HG03135 (cell line): Measurements from ENCODE around the gene H2BW1.
"Not testable (repeated sequence)": the region's sequence is repeated elsewhere in the genome, so short reads cannot be mapped to it uniquely, and the experiment has no call there.

Experiments used
- ATAC-seq: cut with Tn5 transposase; IDR thresholded peaks from one replicate; pipeline ENCODE4 v1.9.1; 2021; ENCODE audit warnings: mild to moderate bottlenecking, moderate library complexity; ENCODE audit not compliant: unreplicated experiment

The H2BW1 gene, protein sequence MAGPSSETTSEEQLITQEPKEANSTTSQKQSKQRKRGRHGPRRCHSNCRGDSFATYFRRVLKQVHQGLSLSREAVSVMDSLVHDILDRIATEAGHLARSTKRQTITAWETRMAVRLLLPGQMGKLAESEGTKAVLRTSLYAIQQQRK

DNA sequence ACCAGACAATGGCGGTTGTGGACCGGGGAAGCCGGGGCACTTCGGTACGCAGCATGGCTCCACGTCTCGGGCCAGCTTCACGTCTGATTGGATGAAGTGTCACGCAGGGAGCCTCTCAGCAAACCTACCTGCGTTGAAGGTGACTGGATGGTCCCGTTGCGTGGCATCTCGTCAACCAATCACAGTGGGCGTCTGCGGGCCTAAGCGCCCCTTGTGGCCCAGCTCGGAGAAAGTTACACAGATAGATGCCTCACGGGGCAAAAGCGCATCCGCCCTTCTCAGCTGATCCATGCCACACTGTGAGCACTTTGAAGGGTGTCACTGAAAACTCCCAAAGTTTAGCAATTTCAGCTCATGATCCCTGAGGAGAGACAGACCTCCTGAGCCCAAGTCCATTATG, at the start of gene H2BW1:
Gene H2BW1 (minus strand): TSS at position 103 of the 400 bp plus-strand sequence. CDS start 132 bp downstream, outside the sequence.
- ATAC-seq = no peak

DNA sequence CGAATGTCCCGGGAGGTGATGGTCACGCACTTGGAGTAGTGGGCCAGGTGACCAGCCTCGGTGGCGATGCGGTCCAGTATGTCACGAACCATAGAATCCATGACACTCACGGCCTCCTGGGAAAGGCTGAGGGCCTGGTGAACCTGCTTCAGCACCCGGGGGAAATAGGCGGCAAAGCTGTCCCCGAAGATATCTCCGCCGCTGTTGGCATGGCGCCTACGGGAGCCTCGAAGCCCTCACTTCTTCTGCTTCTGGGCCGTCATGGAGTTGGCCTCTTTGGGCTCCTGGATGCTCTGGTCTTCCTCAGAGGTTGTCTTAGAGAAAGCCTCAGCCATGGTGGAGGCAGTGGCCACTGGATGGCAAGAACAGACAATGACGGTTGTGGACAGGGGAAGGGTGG, 49.1 kb upstream of the H2BW1 start:
- not testable (repeated sequence) for ATAC-seq

- ATAC-seq = not testable (repeated sequence)
Observed at GRCh38 chrX:104054956-104055355, 41.4 kb upstream of the H2BW1 start.

GRCh38 chrX:104047171-104047570, 33.7 kb upstream of the H2BW1 start:
- no peak for ATAC-seq

GRCh38 chrX:104045642-104046041, 32.1 kb upstream of the H2BW1 start:
- ATAC-seq = no peak

DNA sequence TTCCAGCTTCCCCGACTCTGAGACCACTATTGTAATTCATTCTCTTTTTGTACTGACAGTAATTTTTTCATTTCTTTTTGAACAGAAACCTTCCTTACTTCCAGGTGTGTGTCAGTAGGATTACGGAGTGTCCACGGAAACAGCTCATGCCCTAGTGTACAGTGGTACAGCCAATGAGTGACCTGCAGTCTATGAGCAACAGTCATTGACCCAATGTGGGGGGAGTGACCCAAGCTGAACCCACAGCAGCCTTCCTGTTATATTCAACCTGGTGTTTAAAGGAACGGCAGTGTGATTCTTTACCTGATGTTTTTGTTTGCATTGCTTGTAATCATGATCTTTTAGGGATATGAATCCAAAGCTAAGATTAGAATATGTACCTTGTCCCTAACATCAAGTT, 27.5 kb upstream of the H2BW1 start:
- ATAC-seq = no peak

GRCh38 chrX:104039689-104040505, 26.4 kb upstream of the H2BW1 start, which contains the start of gene H2BW2:
TSS of gene H2BW2 (plus strand) at chrX:104039956. CDS start at chrX:104039995, 39 bp downstream.
- ATAC-seq = no peak

DNA sequence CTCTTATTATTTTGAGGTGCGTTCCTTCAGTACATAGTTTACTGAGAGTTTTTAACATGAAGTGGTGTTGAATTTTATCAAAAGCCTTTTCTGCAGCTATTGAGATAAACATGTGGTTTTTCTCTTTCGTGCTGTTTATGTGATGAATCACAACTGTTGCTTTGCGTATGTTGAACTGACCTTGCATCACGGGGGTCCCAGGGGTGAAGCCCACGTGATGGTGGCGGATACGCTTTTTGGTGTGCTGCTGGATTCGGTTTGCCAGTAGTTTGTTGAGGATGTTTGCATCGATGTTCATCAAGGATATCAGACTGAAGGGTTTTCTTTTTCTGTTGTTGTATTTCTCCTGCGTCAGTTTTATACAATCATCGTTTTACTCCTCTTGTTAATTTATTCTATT, 4.6 kb upstream of the H2BW1 start:
- no peak for ATAC-seq

- not testable (repeated sequence) for ATAC-seq
Observed at GRCh38 chrX:104015576-104015975, 2.1 kb upstream of the H2BW1 start.

GRCh38 chrX:104013158-104013557, 350 bp downstream of the H2BW1 start:
- ATAC-seq = no peak

DNA sequence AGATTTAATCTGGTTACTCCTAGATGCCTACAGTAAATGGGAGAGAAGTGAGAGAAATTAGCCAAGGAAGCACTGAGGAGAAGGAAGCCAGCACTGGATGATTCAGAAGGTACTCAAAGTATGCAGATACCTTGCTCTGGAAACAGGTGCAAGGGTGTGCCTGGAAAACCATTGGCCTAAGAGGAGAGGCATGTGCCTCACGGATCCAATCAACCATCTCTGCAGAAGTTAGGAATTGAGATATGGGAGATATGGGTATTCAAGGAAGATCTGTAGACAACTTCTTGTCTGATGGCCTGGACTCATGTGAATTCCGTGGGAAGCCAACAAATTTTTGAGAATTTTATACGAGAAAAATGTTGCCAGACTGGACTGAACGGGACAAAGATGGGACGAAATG, 4.7 kb downstream of the H2BW1 start:
- no peak for ATAC-seq

- ATAC-seq = peak; percentile 74
Observed at GRCh38 chrX:103999234-103999633, 14.3 kb downstream of the H2BW1 start.

GRCh38 chrX:103983508-103983907, 30.0 kb downstream of the H2BW1 start:
- ATAC-seq = not testable (repeated sequence)

- peak; percentile 99 for ATAC-seq
Observed at GRCh38 chrX:103962411-103963278, 50.9 kb downstream of the H2BW1 start, which contains the start of gene TMSB15B. TSS of gene TMSB15B (plus strand) at chrX:103962627.
